NB4 (cell line): ENCODE results near the gene ERP29.

Source experiments
- POLR2A ChIP-seq: IDR thresholded peaks from 2 replicates; pipeline ENCODE4 v1.6.1; 2011; ENCODE audit warnings: mild to moderate bottlenecking; ENCODE audit not compliant: insufficient read length; ENCODE audit errors: extremely low read depth
- TF ChIP-seq, protein P1 (sequence below): IDR thresholded peaks from one replicate; pipeline ENCODE4 v1.5.1; 2012; ENCODE audit warnings: low read depth, low read length
- TF ChIP-seq, protein P2 (sequence below): IDR thresholded peaks from 2 replicates; pipeline ENCODE4 v1.6.1; 2011; ENCODE audit warnings: low read depth, low read length

DNA sequence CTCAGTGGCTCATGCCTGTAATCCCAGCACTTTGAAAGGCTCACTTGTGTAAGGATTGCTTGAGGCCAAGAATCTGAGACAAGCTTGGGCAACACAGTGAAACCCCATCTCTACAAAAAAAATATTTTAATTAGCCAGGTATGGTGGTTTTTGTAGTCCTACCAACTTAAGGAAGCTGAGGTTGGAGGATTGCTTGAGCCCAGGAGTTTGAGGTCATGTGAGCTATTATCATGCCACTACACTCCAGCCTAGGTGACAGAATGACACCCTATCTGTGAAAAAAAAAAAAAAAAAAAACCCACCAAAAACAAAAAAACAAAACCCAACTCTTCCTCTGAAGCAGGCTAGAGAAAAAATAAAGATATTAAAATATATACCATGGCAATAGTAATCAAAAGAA is 41.4 kb upstream of the ERP29 start:
- TF ChIP-seq POLR2A = no peak
- TF ChIP-seq, protein P1, sequence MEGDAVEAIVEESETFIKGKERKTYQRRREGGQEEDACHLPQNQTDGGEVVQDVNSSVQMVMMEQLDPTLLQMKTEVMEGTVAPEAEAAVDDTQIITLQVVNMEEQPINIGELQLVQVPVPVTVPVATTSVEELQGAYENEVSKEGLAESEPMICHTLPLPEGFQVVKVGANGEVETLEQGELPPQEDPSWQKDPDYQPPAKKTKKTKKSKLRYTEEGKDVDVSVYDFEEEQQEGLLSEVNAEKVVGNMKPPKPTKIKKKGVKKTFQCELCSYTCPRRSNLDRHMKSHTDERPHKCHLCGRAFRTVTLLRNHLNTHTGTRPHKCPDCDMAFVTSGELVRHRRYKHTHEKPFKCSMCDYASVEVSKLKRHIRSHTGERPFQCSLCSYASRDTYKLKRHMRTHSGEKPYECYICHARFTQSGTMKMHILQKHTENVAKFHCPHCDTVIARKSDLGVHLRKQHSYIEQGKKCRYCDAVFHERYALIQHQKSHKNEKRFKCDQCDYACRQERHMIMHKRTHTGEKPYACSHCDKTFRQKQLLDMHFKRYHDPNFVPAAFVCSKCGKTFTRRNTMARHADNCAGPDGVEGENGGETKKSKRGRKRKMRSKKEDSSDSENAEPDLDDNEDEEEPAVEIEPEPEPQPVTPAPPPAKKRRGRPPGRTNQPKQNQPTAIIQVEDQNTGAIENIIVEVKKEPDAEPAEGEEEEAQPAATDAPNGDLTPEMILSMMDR = no peak
- TF ChIP-seq, protein P2, sequence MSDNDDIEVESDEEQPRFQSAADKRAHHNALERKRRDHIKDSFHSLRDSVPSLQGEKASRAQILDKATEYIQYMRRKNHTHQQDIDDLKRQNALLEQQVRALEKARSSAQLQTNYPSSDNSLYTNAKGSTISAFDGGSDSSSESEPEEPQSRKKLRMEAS = no peak
